Measurements from ENCODE around the gene RAB22A. TPM values are rescaled to one million over a fixed set of nuclear protein-coding genes. Genes with fewer than 3 reads are reported as not detected.

Gene RAB22A
- total RNA-seq: 6.8 and 13.0 TPM in 2 replicates

GRCh38 chr20:58309591-58310290 lies at the start of gene RAB22A:
Gene RAB22A, plus strand, starts transcription at chr20:58309715. Its CDS starts 262 bp downstream, at chr20:58309977.

DNA sequence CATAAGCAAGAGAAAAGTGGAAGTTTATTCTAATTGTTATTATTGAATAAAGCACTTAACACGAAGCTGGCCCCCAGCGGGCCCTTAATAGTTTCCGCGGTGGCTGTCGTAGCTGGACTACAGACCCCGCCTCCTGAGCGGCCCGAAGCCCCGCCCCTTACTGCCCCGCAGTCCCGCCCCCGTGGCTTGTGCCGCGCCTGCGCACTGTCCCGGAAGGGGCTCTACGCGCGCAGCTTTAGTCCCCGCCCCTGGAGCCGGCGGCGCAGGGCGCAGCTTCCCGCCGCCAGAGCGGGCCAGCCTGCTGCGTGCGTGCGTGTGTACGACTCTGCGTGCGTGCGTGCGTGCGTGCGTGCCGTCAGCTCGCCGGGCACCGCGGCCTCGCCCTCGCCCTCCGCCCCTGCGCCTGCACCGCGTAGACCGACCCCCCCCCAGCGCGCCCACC lies 79.4 kb downstream of the RAB22A start, which contains the start of gene VAPB:
Gene VAPB, plus strand, starts transcription at position 348 of the 442 bp plus-strand sequence. CDS start 231 bp downstream, outside the sequence.

Other genes starting within 250 kb of the RAB22A start
- gene ANKRD60, start 81.1 kb upstream of the RAB22A start, total RNA-seq: not detected in 2 replicates
- 8.6 and 44.4 TPM in 2 replicates for gene VAPB, start 79.5 kb downstream of the RAB22A start, total RNA-seq
- 0.13 TPM in 1 of 2 replicates, not detected in the other for gene APCDD1L, start 205.7 kb downstream of the RAB22A start, total RNA-seq

Data from bladder microvascular endothelial cell (primary cell).